Measurements from ENCODE around the gene REEP2. TPM values are rescaled to one million over a fixed set of nuclear protein-coding genes. Genes with fewer than 3 reads are reported as not detected.

REEP2 gene
- total RNA-seq, 1 experiment from 2014 or later = 4.5 TPM

- no peaks in the 10 kb centered on the region for H3K9me3 ChIP-seq
- Mint-ChIP-seq H3K4me1 (ENCODE audit: low read depth, unreplicated experiment) (no peaks in the 10 kb centered on the region), H3K27me3 (ENCODE audit: insufficient read depth, unreplicated experiment) (no peaks in the 10 kb centered on the region), H3K4me3 (ENCODE audit: unreplicated experiment) (no peak overlapping the region), H3K36me3 (ENCODE audit: insufficient read depth, unreplicated experiment) (no peaks in the 10 kb centered on the region), H3K27ac (ENCODE audit: unreplicated experiment) (peak overlapping the region; percentile 19), H3K9me3 (ENCODE audit: unreplicated experiment) (no peaks in the 10 kb centered on the region)
- no peak overlapping the region for H3K4me3 ChIP-seq (ENCODE audit: low read depth, low read length)
- no peaks in the 10 kb centered on the region for H3K36me3 ChIP-seq (ENCODE audit: control insufficient read depth, insufficient read depth, low read length)
- no TSS peak for BruUV-seq (replicated peaks)
- intact Hi-C loops (cut with micrococcal nuclease; ENCODE audit: unreplicated experiment) = no loop called here
- ChIA-PET CTCF (interaction anchor here (0.5 to 4.3 kb wide), 9 partner anchors 10 to 102 kb away, joined by 3 to 43 read pairs (median 4); partner anchors contain the start of genes EGR1 and REEP2), POLR2A (interaction anchor here (0.6 to 2.2 kb wide), 2 partner anchors 17 to 227 kb away, joined by 3 to 14 read pairs; partner anchors contain the start of gene EGR1)
- DNase-seq = no peak
- no peaks in the 10 kb centered on the region for H3K27me3 ChIP-seq (replicated peaks; ENCODE audit: control insufficient read depth, insufficient read depth, low read length)
- no peak for TF ChIP-seq CTCF (IDR thresholded peaks at IDR 0.05; ENCODE audit: insufficient read depth in 1 of 2, low read depth in 1 of 2, low read length in 1 of 2, severe bottlenecking in 1 of 2, unreplicated experiment in 1 of 2)
- peaks cover 10% of the 10 kb centered on the region for H3K4me1 ChIP-seq
These were observed 9.9 kb downstream of the REEP2 start for GRCh38 chr5:138448481-138449398.

GRCh38 chr5:138449501-138450239 lies 10.8 kb downstream of the REEP2 start:
- no peak overlapping the region for H3K4me3 ChIP-seq (ENCODE audit: low read depth, low read length)
- Mint-ChIP-seq H3K27ac (ENCODE audit: unreplicated experiment) (no peak overlapping the region), H3K9me3 (ENCODE audit: unreplicated experiment) (no peaks in the 10 kb centered on the region), H3K27me3 (ENCODE audit: insufficient read depth, unreplicated experiment) (no peaks in the 10 kb centered on the region), H3K4me3 (ENCODE audit: unreplicated experiment) (no peak overlapping the region), H3K36me3 (ENCODE audit: insufficient read depth, unreplicated experiment) (no peaks in the 10 kb centered on the region), H3K4me1 (ENCODE audit: low read depth, unreplicated experiment) (no peaks in the 10 kb centered on the region)
- no peaks in the 10 kb centered on the region for H3K27me3 ChIP-seq (replicated peaks; ENCODE audit: control insufficient read depth, insufficient read depth, low read length)
- peak; percentile 84 to 92 for DNase-seq
- intact Hi-C loops (cut with micrococcal nuclease; ENCODE audit: unreplicated experiment) = loop anchor here (1.0 kb wide), 3 partner anchors 15 to 99 kb away; no protein-coding TSS in a partner anchor
- no peaks in the 10 kb centered on the region for H3K9me3 ChIP-seq
- BruUV-seq (replicated peaks) = no TSS peak
- POLR2A ChIA-PET = interaction anchor here (0.6 to 2.2 kb wide), 3 partner anchors 13 to 228 kb away, joined by 3 to 14 read pairs (median 3); partner anchors contain the start of gene EGR1
- TF ChIP-seq CTCF (IDR thresholded peaks at IDR 0.05; ENCODE audit: insufficient read depth in 1 of 2, low read depth in 1 of 2, low read length in 1 of 2, severe bottlenecking in 1 of 2, unreplicated experiment in 1 of 2) = peak; percentile 87 to 97
- CTCF ChIA-PET = interaction anchor here (0.8 to 4.3 kb wide), 8 partner anchors 11 to 101 kb away, joined by 3 to 43 read pairs (median 4); partner anchors contain the start of genes EGR1 and REEP2
- no peaks in the 10 kb centered on the region for H3K36me3 ChIP-seq (ENCODE audit: control insufficient read depth, insufficient read depth, low read length)
- H3K4me1 ChIP-seq = peaks cover 9% of the 10 kb centered on the region

- intact Hi-C loops (cut with micrococcal nuclease; ENCODE audit: unreplicated experiment) = loop anchor here (1.0 kb wide), 3 partner anchors 13 to 97 kb away; no protein-coding TSS in a partner anchor
- Mint-ChIP-seq H3K27ac (ENCODE audit: unreplicated experiment) (no peak overlapping the region), H3K27me3 (ENCODE audit: insufficient read depth, unreplicated experiment) (no peaks in the 10 kb centered on the region), H3K9me3 (ENCODE audit: unreplicated experiment) (no peaks in the 10 kb centered on the region), H3K4me3 (ENCODE audit: unreplicated experiment) (no peak overlapping the region), H3K4me1 (ENCODE audit: low read depth, unreplicated experiment) (no peaks in the 10 kb centered on the region), H3K36me3 (ENCODE audit: insufficient read depth, unreplicated experiment) (no peaks in the 10 kb centered on the region)
- Histone ChIP-seq H3K27me3 (replicated peaks; ENCODE audit: control insufficient read depth, insufficient read depth, low read length) (no peaks in the 10 kb centered on the region), H3K4me3 (ENCODE audit: low read depth, low read length) (no peak overlapping the region), H3K9me3 (no peaks in the 10 kb centered on the region), H3K4me1 (no peaks in the 10 kb centered on the region), H3K36me3 (ENCODE audit: control insufficient read depth, insufficient read depth, low read length) (no peaks in the 10 kb centered on the region)
- ChIA-PET CTCF (interaction anchor here (0.6 to 4.3 kb wide), 5 partner anchors 42 to 748 kb away, joined by 3 to 43 read pairs (median 4); partner anchors contain the start of gene CDC25C), POLR2A (interaction anchor here (0.6 to 1.2 kb wide), 2 partner anchors 9 to 14 kb away, joined by 3 read pairs; partner anchors contain the start of gene EGR1)
- TF ChIP-seq CTCF (IDR thresholded peaks at IDR 0.05; ENCODE audit: insufficient read depth in 1 of 2, low read depth in 1 of 2, low read length in 1 of 2, severe bottlenecking in 1 of 2, unreplicated experiment in 1 of 2) = no peak
- BruUV-seq (replicated peaks) = no TSS peak
- DNase-seq = no peak
These were observed 12.1 kb downstream of the REEP2 start for GRCh38 chr5:138450971-138451370.
